Stimulated activated CD8-positive, alpha-beta memory T cell treated with anti-CD3 and anti-CD28 coated beads, Interleukin-7, amount 100 ng/mL, for 48 hours (primary cell): Measurements from ENCODE around the gene TDRD9.

Experiments
- DNase-seq, 2 donors: peaks; one replicate each; pipeline ENCODE4 v3.0.0-alpha.2; 2020; ENCODE audit warnings: low read depth in 1 of 2; ENCODE audit errors: extremely low read depth in 1 of 2

The TDRD9 gene

GRCh38 chr14:104090071-104090748, 162.0 kb downstream of the TDRD9 start:
- no peak for DNase-seq

- DNase-seq = no peak
Observed at GRCh38 chr14:104091061-104091926, 163.0 kb downstream of the TDRD9 start.

GRCh38 chr14:104091927-104092771, 163.9 kb downstream of the TDRD9 start:
- no peak for DNase-seq

- DNase-seq = no peak
Observed at GRCh38 chr14:104092931-104093365, 164.7 kb downstream of the TDRD9 start.

GRCh38 chr14:104093366-104094055, 165.3 kb downstream of the TDRD9 start:
- DNase-seq = no peak

- no peak for DNase-seq
Observed at GRCh38 chr14:104094056-104094708, 165.9 kb downstream of the TDRD9 start.

GRCh38 chr14:104094709-104095425, 166.6 kb downstream of the TDRD9 start:
- peak; percentile 44 to 47 for DNase-seq

- DNase-seq = no peak
Observed at GRCh38 chr14:104095426-104096310, 167.4 kb downstream of the TDRD9 start.

GRCh38 chr14:104096318-104096717, 168.1 kb downstream of the TDRD9 start:
- no peak for DNase-seq

- DNase-seq = no peak
Observed at GRCh38 chr14:104096751-104097700, 168.8 kb downstream of the TDRD9 start.

- DNase-seq = no peak
Observed at GRCh38 chr14:104098272-104099095, 170.2 kb downstream of the TDRD9 start.

- no peak for DNase-seq
Observed at GRCh38 chr14:104099096-104100041, 171.1 kb downstream of the TDRD9 start.

GRCh38 chr14:104100171-104101085, 172.2 kb downstream of the TDRD9 start:
- no peak for DNase-seq

GRCh38 chr14:104101086-104101621, 172.9 kb downstream of the TDRD9 start:
- DNase-seq = no peak
